ENCODE data around the gene OR2L8.

The OR2L8 gene

DNA sequence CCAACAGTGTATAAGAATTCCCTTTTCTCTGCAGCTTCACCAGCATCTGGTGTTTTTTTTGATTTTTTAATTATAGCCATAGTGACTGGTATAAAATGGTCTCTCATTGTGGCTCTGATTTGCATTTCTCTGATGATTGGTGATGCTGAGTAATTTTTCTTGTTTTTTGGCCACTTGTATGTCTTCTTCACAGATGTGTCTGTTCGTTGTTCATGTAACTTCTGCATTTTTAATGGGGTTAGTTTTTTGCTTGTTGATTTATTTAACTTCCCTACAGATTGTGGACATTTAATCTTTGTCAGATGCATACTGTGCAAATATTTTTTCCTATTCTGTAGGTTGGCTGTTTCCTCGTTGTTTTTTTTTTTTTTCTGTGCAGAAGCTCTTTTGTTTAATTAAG lies 44.3 kb downstream of the OR2L8 start:
- no peak for FAIRE-seq

DNA sequence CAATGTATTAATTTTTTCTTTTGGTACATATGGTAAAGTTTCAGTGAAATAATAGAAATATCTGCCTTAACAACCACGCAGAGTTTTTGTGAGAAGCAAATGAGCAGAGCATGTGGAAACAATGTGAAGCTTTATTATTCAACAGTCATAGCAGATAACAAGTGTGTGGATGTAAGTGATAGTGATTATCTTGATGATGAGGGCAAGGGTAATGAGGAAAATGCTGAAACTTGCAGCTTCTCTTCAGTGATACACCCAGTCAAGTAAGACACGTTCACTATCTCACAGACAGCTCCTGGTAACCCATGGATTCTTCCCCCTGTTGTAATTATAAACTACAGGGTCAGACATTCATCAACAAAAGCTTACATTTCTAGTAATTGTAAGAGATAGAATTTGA lies 50.2 kb downstream of the OR2L8 start:
- FAIRE-seq: no peak

Data from A204.1 (cell line).